Heart left ventricle (tissue), 16 donors: ENCODE results near the gene ZNF582. TPM values are rescaled to one million over a fixed set of nuclear protein-coding genes. Genes with fewer than 3 reads are reported as not detected.
A peak's percentile ranks its signal among the peaks of the same experiment; 100 is the strongest.
"Not testable (repeated sequence)": the region's sequence is repeated elsewhere in the genome, so short reads cannot be mapped to it uniquely, and the experiment has no call there.

Source experiments
- ATAC-seq, 4 donors: fragments of 200-7000 bp; cut with Tn5 transposase; one replicate each; pipeline ENCODE4 v1.9.1; 2020 to 2022; ENCODE audit warnings: moderate library complexity in 4 of 4, mild to moderate bottlenecking in 3 of 4, moderate number of reproducible peaks in 1 of 4
- DNase-seq, 5 donors: peaks; one replicate each; pipeline ENCODE4 v3.0.0-alpha.2; 2020
- H3K27ac ChIP-seq, 12 donors: fragments of 200-600 bp; sonication (generic) in 4 of 12; one replicate each; pipeline versions ENCODE4 v1.5.0 to v1.8.0; 2016 to 2022; ENCODE audit warnings: mild to moderate bottlenecking in 2 of 12
- H3K27me3 ChIP-seq, 9 donors: fragments of 200-600 bp; sonication (generic) in 2 of 9; one replicate each; pipeline versions ENCODE4 v1.5.1 to v1.8.0; 2016 to 2022; ENCODE audit warnings: mild to moderate bottlenecking in 3 of 9
- H3K36me3 ChIP-seq, 9 donors: fragments of 200-600 bp; sonication (generic) in 2 of 9; one replicate each; pipeline versions ENCODE4 v1.5.0 to v1.8.0; 2018 to 2022; ENCODE audit warnings: mild to moderate bottlenecking in 2 of 9
- H3K4me1 ChIP-seq, 12 donors: fragments of 200-600 bp; sonication (generic) in 4 of 12; one replicate each; pipeline versions ENCODE4 v1.5.0 to v1.8.0; 2016 to 2022; ENCODE audit warnings: mild to moderate bottlenecking in 3 of 12
- H3K4me3 ChIP-seq, 12 donors: fragments of 200-600 bp; sonication (generic) in 4 of 12; one replicate each; pipeline versions ENCODE4 v1.5.0 to v1.8.0; 2017 to 2022; ENCODE audit warnings: mild to moderate bottlenecking in 9 of 12, moderate library complexity in 4 of 12
- H3K9me3 ChIP-seq, 12 donors: fragments of 200-600 bp; sonication (generic) in 4 of 12; one replicate each; pipeline versions ENCODE4 v1.5.0 to v1.8.0; 2016 to 2022; ENCODE audit warnings: mild to moderate bottlenecking in 1 of 12
- POLR2A ChIP-seq, 2 donors: fragments of 450-650 bp; IDR thresholded peaks; one replicate each; pipeline ENCODE4 v1.6.1; 2017; ENCODE audit warnings: antibody characterized with exemption in 2 of 2, mild to moderate bottlenecking in 2 of 2, moderate library complexity in 2 of 2
- WGBS, 4 donors: extraction: QIAGEN DNeasy Blood & Tissue Kit in 2 of 4; methylation state at CpG; one replicate each; pipeline versions ENCODE4 v1.1.5 to v1.1.7; 2013 to 2018; 5-methylcytosine and 5-hydroxymethylcytosine counted together
- intact Hi-C, 10 donors: fragments of 100-400 bp; cut with DNase I; formaldehyde crosslinking; loops; one replicate each; pipeline versions ENCODE4 v1.11.1 to v1.14.2; 2022
- polyA plus RNA-seq, 2 donors: library from polyadenylated mRNA; stranded (reverse); fragments of 200-250 nt; gene quantifications; one replicate each; pipeline ENCODE4 v1.2.3, GENCODE V29; 2013
- total RNA-seq, 9 donors: library from RNA; depleted of rRNA in 2 of 9; stranded (reverse); fragments of >200 nt in 2 of 9; fragmentation: NEBNext Ultra II Directional in 3 of 9; extraction: Animal tissue kit (Norgen Biotek cat#: 25700) in 3 of 9; gene quantifications; one replicate each; pipeline versions ENCODE4 v1.1.0 to v1.2.4, GENCODE V29; 2016 to 2023
- TF ChIP-seq, protein P1 (sequence below), 12 donors: fragments of 200-600 bp; sonication (generic) in 4 of 12; IDR thresholded peaks; one replicate each; pipeline versions ENCODE4 v1.5.0 to v1.8.0; 2018 to 2022; ENCODE audit warnings: antibody characterized with exemption in 12 of 12, mild to moderate bottlenecking in 5 of 12
- donor health status: ischemic (EF 13 %, LVEDD 7.1; RV severe dilation, severe dysfunction).
- donor health status: healthy with polysubstance abuse.
- donor health status: DM: no; HTN: yes; CAD: no.
- donor health status: DM: no; HTN: no; CAD: no.
- donor health status: ischemic (EF 25% LVEDD 6.9; RV normal size, moderate dysfunction).
- donor health status: ischemic (EF 25% LVEDD 5.7; RV mildly dilated, moderate dysfunction).
- donor health status: healthy.
- donor health status: DM: yes; HTN: yes; CAD: no.
- donor health status: ischemic (EF 35%, LVEDD 5.7; RV mildly dilated, moderate dysfunction).
- donor health status: nonischemic (EF 11% LVEDD 7.7; RV severe dilation, severe dysfunction).
- donor health status: DM: yes; HTN: yes; CAD: no.
- donor health status: PGD.
- donor health status: ischemic (EF 29% LVEDD 5.4; RV normal size, mild dysfunction).
- donor health status: nonischemic (EF 23%, LVEDD 6.1; RV moderate dilation, normal function).

ZNF582 gene
- total and polyA plus RNA-seq, 11 donors, result 3.5 to 7.2 (median 5.0) TPM

DNA sequence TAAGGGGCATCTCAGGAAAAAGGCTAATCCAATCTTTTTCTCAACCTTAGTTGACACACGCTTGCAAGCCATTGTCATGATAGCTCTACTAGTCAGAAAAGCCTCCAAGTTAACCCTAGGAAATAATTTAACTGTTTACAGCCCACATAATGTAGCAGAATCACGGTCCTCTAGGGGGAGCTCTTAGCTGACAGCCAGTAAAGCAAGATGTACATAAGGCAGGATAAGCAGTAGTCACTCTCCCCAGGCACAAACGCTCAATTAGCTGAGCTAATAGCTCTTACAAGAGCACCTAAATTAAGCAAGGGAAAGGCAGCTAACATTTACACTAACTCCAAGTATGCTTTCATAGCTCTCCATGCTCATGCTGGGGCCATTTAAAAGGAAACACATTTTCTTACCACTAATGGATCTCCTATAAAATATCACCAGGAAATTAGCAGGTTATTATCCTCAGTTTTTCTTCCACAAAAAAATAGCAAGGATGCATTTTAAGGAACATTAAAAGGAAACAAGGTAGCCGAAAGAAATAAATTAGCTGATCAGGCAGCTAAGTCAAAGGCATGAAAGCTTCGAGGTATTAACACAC, 45.0 kb downstream of the ZNF582 start:
- H3K36me3 ChIP-seq, result no peaks in the 10 kb centered on the region
- ATAC-seq (no peak), DNase-seq (no peak)
- H3K9me3 ChIP-seq, result no peaks in the 10 kb centered on the region
- no peaks in the 10 kb centered on the region for H3K27me3 ChIP-seq
- no peak overlapping the region for H3K27ac ChIP-seq
- H3K4me1 ChIP-seq, result no peaks in the 10 kb centered on the region
- intact Hi-C loops, result loop anchor here in 4 of 10 donors (5.0 to 10.0 kb wide), 3 partner anchors 96 to 274 kb away; partner anchors contain the start of gene GALP (in 1 of the 4)
- no peak overlapping the region for H3K4me3 ChIP-seq
- WGBS, 4 donors, result 69 to 72% (median 70%) methylated on average over 5 of the region's 5 CpGs
- TF ChIP-seq POLR2A (IDR thresholded peaks at IDR 0.05), result no peak
- TF ChIP-seq, protein P1, sequence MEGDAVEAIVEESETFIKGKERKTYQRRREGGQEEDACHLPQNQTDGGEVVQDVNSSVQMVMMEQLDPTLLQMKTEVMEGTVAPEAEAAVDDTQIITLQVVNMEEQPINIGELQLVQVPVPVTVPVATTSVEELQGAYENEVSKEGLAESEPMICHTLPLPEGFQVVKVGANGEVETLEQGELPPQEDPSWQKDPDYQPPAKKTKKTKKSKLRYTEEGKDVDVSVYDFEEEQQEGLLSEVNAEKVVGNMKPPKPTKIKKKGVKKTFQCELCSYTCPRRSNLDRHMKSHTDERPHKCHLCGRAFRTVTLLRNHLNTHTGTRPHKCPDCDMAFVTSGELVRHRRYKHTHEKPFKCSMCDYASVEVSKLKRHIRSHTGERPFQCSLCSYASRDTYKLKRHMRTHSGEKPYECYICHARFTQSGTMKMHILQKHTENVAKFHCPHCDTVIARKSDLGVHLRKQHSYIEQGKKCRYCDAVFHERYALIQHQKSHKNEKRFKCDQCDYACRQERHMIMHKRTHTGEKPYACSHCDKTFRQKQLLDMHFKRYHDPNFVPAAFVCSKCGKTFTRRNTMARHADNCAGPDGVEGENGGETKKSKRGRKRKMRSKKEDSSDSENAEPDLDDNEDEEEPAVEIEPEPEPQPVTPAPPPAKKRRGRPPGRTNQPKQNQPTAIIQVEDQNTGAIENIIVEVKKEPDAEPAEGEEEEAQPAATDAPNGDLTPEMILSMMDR (IDR thresholded peaks at IDR 0.05), result peak in 5 of 12 donors; percentile 17 to 33 (median 29)

DNA sequence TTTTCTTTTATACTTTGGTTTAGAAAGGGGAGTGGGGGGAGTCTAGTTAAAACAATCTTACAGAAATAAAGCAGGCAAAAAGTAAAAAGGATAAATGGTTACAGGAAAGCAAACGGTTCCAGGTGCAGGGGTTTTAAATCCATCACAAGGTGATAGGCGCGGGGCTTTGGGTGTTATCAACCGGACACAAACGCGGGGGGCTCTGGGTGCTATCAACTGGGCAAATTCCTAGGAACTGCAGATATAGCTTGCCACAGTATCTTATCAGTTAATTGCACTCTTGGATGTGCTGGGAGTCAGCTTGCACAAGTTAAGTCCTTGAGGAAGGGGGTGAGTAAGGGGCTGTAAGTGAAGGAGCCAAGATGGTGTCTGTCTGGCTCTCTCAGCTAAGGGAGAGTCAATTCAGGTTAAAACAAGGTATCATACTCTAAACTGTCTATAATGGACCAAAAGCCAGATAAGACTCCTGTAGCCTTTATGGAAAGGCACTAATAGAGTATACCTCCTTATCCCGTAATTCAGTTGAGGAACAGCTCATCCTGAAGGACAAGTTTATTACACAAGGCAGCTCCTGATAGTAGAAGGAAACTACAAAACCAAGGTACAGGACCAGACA, 46.1 kb downstream of the ZNF582 start:
- intact Hi-C loops, result loop anchor here in 4 of 10 donors (5.0 to 10.0 kb wide), 3 partner anchors 95 to 272 kb away; partner anchors contain the start of gene GALP (in 1 of the 4)
- 50 to 62% (median 55%) methylated on average over 7 of the region's 7 CpGs for WGBS, 4 donors

DNA sequence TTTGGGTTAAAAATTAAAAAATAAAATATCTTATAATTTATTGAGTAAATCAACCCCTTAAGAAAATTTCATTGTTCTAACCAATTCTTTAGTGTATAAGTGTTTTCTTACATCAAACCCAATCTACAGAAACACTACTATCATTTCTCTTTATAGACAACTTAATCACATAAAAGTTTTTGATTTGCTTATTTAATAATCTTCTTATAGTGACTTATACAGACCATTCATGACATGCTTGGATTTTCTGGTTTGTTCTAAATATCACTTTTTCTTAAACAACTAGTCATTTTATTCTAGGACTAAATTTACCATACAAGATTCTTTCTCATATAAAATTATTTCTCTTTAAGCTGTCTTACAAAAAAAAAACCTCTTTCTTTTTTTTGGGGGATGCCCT, 51.4 kb downstream of the ZNF582 start:
- Histone ChIP-seq H3K27ac (no peak overlapping the region), H3K27me3 (no peaks in the 10 kb centered on the region), H3K9me3 (peaks cover 0 to 3% (median 0%) of the 10 kb centered on the region in 12 donors), H3K4me1 (no peaks in the 10 kb centered on the region), H3K4me3 (no peak overlapping the region), H3K36me3 (no peaks in the 10 kb centered on the region)
- ATAC-seq (no peak), DNase-seq (no peak)
- intact Hi-C loops, result loop anchor here in 2 of 10 donors (10.0 kb wide), 2 partner anchors 167 to 267 kb away; partner anchors contain the start of gene GALP (in 1 of the 2)
- TF ChIP-seq POLR2A (IDR thresholded peaks at IDR 0.05), result no peak
- TF ChIP-seq, protein P1 (IDR thresholded peaks at IDR 0.05), result no peak

More for the DNA sequence above, 46.1 kb downstream of the ZNF582 start:
- no peak overlapping the region for H3K27ac ChIP-seq
- no peak for ATAC-seq
- no peaks in the 10 kb centered on the region for H3K27me3 ChIP-seq
- H3K36me3 ChIP-seq, result no peaks in the 10 kb centered on the region
- DNase-seq, result no peak
- no peaks in the 10 kb centered on the region for H3K4me1 ChIP-seq
- H3K4me3 ChIP-seq, result no peak overlapping the region
- no peaks in the 10 kb centered on the region for H3K9me3 ChIP-seq
- TF ChIP-seq, protein P1 (IDR thresholded peaks at IDR 0.05), result no peak
- TF ChIP-seq POLR2A (IDR thresholded peaks at IDR 0.05), result no peak

DNA sequence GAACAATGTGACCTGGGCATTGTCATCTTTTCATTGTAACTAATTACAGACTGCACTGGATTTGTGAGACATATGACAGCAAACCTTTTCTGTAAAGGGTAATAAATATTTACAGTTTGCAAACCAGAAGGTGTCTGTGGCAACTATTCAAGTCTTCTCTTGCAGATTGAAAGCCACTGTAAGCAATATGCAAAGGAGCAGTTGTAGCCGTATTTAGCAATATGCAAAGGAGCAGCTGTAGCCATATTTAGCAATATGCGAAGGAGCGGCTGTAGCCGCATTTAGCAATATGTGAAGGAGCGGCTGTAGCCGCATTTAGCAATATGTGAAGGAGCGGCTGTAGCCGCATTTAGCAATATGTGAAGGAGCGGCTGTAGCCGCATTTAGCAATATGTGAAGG, 54.3 kb downstream of the ZNF582 start:
- H3K4me3 ChIP-seq, ATAC-seq, H3K9me3 ChIP-seq, H3K4me1 ChIP-seq, H3K27ac ChIP-seq, H3K36me3 ChIP-seq, H3K27me3 ChIP-seq, DNase-seq: not testable (repeated sequence)
- 89 to 97% (median 93%) methylated on average over 4 to 8 of the region's 10 CpGs for WGBS, 4 donors
- intact Hi-C loops, result loop anchor here in 2 of 10 donors (10.0 kb wide), 2 partner anchors 164 to 264 kb away; partner anchors contain the start of gene GALP (in 1 of the 2)

- peaks cover 0 to 21% (median 5%) of the 10 kb centered on the region in 12 donors for H3K9me3 ChIP-seq
- intact Hi-C loops, result loop anchor here in 2 of 10 donors (10.0 kb wide), 2 partner anchors 162 to 262 kb away; partner anchors contain the start of gene GALP (in 1 of the 2)
- H3K27ac ChIP-seq, H3K36me3 ChIP-seq, DNase-seq, H3K4me1 ChIP-seq, H3K27me3 ChIP-seq, H3K4me3 ChIP-seq, ATAC-seq: not testable (repeated sequence)
- WGBS, 4 donors, result 83 to 90% (median 88%) methylated on average over 1 to 8 of the region's 8 CpGs
Observed at GRCh38 chr19:56337077-56337476, 56.3 kb downstream of the ZNF582 start.

- intact Hi-C loops, result loop anchor here in 2 of 10 donors (10.0 kb wide), 2 partner anchors 161 to 261 kb away; partner anchors contain the start of gene GALP (in 1 of the 2)
- not testable (repeated sequence) for H3K4me1 ChIP-seq, H3K27me3 ChIP-seq, ATAC-seq, DNase-seq, H3K36me3 ChIP-seq, H3K27ac ChIP-seq, H3K4me3 ChIP-seq
- peaks cover 0 to 24% (median 5%) of the 10 kb centered on the region in 12 donors for H3K9me3 ChIP-seq
Observed at GRCh38 chr19:56335371-56335770, 58.0 kb downstream of the ZNF582 start.
